HCT116 (cell line): ENCODE results near the gene AZIN2.

Source experiments
- CEBPB ChIP-seq: IDR thresholded peaks from 2 replicates; pipeline ENCODE4 v1.6.1; 2012; ENCODE audit warnings: low read depth
- EZH2 ChIP-seq: fragments of 200-600 bp; sonication (generic); IDR thresholded peaks from 2 replicates; pipeline ENCODE4 v1.6.1; 2017; ENCODE audit warnings: antibody characterized with exemption, mixed run types
- FOSL1 ChIP-seq: IDR thresholded peaks from 2 replicates; pipeline ENCODE4 v1.6.1; 2012; ENCODE audit warnings: low read depth
- POLR2A ChIP-seq: IDR thresholded peaks from 2 replicates; pipeline ENCODE4 v1.7.0; 2011; ENCODE audit warnings: borderline replicate concordance; ENCODE audit not compliant: insufficient read depth, insufficient read length; ENCODE audit errors: extremely low read depth
- POLR2AphosphoS5 ChIP-seq: IDR thresholded peaks from 2 replicates; pipeline ENCODE4 v1.6.1; 2011; ENCODE audit warnings: mild to moderate bottlenecking, low read depth, low read length, moderate library complexity
- RAD21 ChIP-seq: IDR thresholded peaks from 2 replicates; pipeline ENCODE4 v1.6.1; 2012; ENCODE audit warnings: low read depth, mild to moderate bottlenecking
- SIN3A ChIP-seq: IDR thresholded peaks from 2 replicates; pipeline ENCODE4 v1.6.1; 2012; ENCODE audit warnings: low read depth
- SP1 ChIP-seq: IDR thresholded peaks from 2 replicates; pipeline ENCODE4 v1.6.1; 2012; ENCODE audit warnings: low read depth
- ZBTB33 ChIP-seq: IDR thresholded peaks from 2 replicates; pipeline ENCODE4 v1.6.1; 2011; ENCODE audit warnings: mild to moderate bottlenecking, low read length, moderate library complexity; ENCODE audit not compliant: insufficient replicate concordance; ENCODE audit errors: extremely low read depth
- TF ChIP-seq, protein P1 (sequence below), 3 experiments: fragments of 200-600 bp in 1 of 3; sonication (generic) in 1 of 3; IDR thresholded peaks in 2 of 3; conservative IDR thresholded peaks in 1 of 3; 2 replicates each; pipeline ENCODE4 v1.5.1; 2012 to 2017; ENCODE audit warnings: low read depth in 2 of 3, low read length in 2 of 3, antibody characterized with exemption in 1 of 3, borderline replicate concordance in 1 of 3, control low read depth in 1 of 3, mild to moderate bottlenecking in 1 of 3, mixed read lengths in 1 of 3, mixed run types in 1 of 3, moderate library complexity in 1 of 3; ENCODE audit not compliant: insufficient read depth in 1 of 3
- TF ChIP-seq, protein P2 (sequence below): IDR thresholded peaks from 2 replicates; pipeline ENCODE4 v1.6.1; 2012; ENCODE audit warnings: low read depth

GRCh38 chr1:33168556-33169289, 87.8 kb downstream of the AZIN2 start:
- TF ChIP-seq EZH2 (no peak), SP1 (no peak), ZBTB33 (no peak), RAD21 (no peak), POLR2AphosphoS5 (no peak), SIN3A (no peak), POLR2A (no peak), CEBPB (no peak), FOSL1 (no peak)
- TF ChIP-seq, protein P1, sequence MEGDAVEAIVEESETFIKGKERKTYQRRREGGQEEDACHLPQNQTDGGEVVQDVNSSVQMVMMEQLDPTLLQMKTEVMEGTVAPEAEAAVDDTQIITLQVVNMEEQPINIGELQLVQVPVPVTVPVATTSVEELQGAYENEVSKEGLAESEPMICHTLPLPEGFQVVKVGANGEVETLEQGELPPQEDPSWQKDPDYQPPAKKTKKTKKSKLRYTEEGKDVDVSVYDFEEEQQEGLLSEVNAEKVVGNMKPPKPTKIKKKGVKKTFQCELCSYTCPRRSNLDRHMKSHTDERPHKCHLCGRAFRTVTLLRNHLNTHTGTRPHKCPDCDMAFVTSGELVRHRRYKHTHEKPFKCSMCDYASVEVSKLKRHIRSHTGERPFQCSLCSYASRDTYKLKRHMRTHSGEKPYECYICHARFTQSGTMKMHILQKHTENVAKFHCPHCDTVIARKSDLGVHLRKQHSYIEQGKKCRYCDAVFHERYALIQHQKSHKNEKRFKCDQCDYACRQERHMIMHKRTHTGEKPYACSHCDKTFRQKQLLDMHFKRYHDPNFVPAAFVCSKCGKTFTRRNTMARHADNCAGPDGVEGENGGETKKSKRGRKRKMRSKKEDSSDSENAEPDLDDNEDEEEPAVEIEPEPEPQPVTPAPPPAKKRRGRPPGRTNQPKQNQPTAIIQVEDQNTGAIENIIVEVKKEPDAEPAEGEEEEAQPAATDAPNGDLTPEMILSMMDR (IDR thresholded peaks at IDR 0.05 in 2 of 3, conservative IDR thresholded peaks at IDR 0.05 in 1 of 3; ENCODE audit: borderline replicate concordance in 1 of 3, insufficient read depth in 1 of 3, low read depth in 2 of 3, low read length in 2 of 3) = no peak
- TF ChIP-seq, protein P2, sequence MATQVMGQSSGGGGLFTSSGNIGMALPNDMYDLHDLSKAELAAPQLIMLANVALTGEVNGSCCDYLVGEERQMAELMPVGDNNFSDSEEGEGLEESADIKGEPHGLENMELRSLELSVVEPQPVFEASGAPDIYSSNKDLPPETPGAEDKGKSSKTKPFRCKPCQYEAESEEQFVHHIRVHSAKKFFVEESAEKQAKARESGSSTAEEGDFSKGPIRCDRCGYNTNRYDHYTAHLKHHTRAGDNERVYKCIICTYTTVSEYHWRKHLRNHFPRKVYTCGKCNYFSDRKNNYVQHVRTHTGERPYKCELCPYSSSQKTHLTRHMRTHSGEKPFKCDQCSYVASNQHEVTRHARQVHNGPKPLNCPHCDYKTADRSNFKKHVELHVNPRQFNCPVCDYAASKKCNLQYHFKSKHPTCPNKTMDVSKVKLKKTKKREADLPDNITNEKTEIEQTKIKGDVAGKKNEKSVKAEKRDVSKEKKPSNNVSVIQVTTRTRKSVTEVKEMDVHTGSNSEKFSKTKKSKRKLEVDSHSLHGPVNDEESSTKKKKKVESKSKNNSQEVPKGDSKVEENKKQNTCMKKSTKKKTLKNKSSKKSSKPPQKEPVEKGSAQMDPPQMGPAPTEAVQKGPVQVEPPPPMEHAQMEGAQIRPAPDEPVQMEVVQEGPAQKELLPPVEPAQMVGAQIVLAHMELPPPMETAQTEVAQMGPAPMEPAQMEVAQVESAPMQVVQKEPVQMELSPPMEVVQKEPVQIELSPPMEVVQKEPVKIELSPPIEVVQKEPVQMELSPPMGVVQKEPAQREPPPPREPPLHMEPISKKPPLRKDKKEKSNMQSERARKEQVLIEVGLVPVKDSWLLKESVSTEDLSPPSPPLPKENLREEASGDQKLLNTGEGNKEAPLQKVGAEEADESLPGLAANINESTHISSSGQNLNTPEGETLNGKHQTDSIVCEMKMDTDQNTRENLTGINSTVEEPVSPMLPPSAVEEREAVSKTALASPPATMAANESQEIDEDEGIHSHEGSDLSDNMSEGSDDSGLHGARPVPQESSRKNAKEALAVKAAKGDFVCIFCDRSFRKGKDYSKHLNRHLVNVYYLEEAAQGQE = no peak
